H1 (cell line): ENCODE data around the gene NAIF1. TPM values are rescaled to one million over a fixed set of nuclear protein-coding genes. Genes with fewer than 3 reads are reported as not detected.

Experiments
- CTCF ChIA-PET: fragments of 300-600 bp; sonication (Branson Sonifier 250); formaldehyde crosslinking; loops from one replicate; lab custom pipeline; 2021; ENCODE audit not compliant: partially characterized antibody; lab: Charles Lee
- POLR2A ChIA-PET: fragments of 300-600 bp; sonication (Branson Sonifier 250); formaldehyde crosslinking; loops from one replicate; lab custom pipeline; 2021; ENCODE audit warnings: inconsistent platforms; ENCODE audit not compliant: partially characterized antibody; lab: Charles Lee
- DNase-seq, 2 experiments: peaks; one replicate each; pipeline versions ENCODE4 v3.0.0 to v3.0.0-alpha.2; 2010 to 2022; ENCODE audit warnings: low spot score in 2 of 2, low read depth in 1 of 2, mixed read lengths in 1 of 2
- FAIRE-seq: peaks from 2 replicates; lab custom pipeline; 2011; peaks lifted over from hg19 to GRCh38; lab: Jason Lieb, UNC
- H2AFZ ChIP-seq: 2 replicates; pipeline ENCODE4 v1.8.1; 2012; ENCODE audit warnings: low read length, inconsistent platforms
- H2AK5ac ChIP-seq: 2 replicates; pipeline ENCODE4 v1.6.1; 2013; ENCODE audit warnings: low read depth, low read length
- H2BK120ac ChIP-seq: replicated peaks from 2 replicates; pipeline ENCODE3; 2013; ENCODE audit warnings: low read depth, low read length, inconsistent platforms
- H2BK12ac ChIP-seq: 2 replicates; pipeline ENCODE4 v1.6.1; 2013; ENCODE audit warnings: low read depth, low read length
- H2BK15ac ChIP-seq: 2 replicates; pipeline ENCODE4 v1.6.1; 2013; ENCODE audit warnings: low read length
- H2BK20ac ChIP-seq: 2 replicates; pipeline ENCODE4 v1.6.1; 2013; ENCODE audit warnings: low read length
- H2BK5ac ChIP-seq: 2 replicates; pipeline ENCODE4 v1.6.1; 2013; ENCODE audit warnings: low read depth, low read length
- H3K14ac ChIP-seq: 2 replicates; pipeline ENCODE4 v1.6.1; 2013; ENCODE audit warnings: inconsistent platforms; ENCODE audit not compliant: insufficient read length
- H3K18ac ChIP-seq: 2 replicates; pipeline ENCODE4 v1.6.1; 2013; ENCODE audit warnings: low read length; ENCODE audit errors: extremely low read depth
- H3K23ac ChIP-seq: 2 replicates; pipeline ENCODE4 v1.6.1; 2013; ENCODE audit warnings: inconsistent platforms; ENCODE audit not compliant: insufficient read length
- H3K23me2 ChIP-seq: 2 replicates; pipeline ENCODE4 v1.6.1; 2013; ENCODE audit warnings: low read depth, low read length
- H3K27ac ChIP-seq: 2 replicates; pipeline ENCODE4 v1.6.1; 2011; ENCODE audit warnings: low read depth, low read length, inconsistent platforms
- H3K27me3 ChIP-seq, 4 experiments: replicated peaks in 1 of 4; 1 replicate in 1 of 4; 2 replicates in 3 of 4; pipeline versions ENCODE4 v1.6.1 to v1.8.1; 2011 to 2013; ENCODE audit warnings: low read length in 3 of 4, mild to moderate bottlenecking in 3 of 4, inconsistent platforms in 2 of 4, mixed read lengths in 2 of 4, moderate library complexity in 1 of 4; ENCODE audit not compliant: control insufficient read depth in 3 of 4, insufficient read depth in 3 of 4; ENCODE audit errors: extremely low read depth in 1 of 4
- H3K36me3 ChIP-seq, 4 experiments: 2 replicates each; pipeline versions ENCODE4 v1.6.1 to v1.8.1; 2011 to 2013; ENCODE audit warnings: mild to moderate bottlenecking in 4 of 4, low read length in 3 of 4, moderate library complexity in 2 of 4, control low read depth in 1 of 4, inconsistent platforms in 1 of 4; ENCODE audit not compliant: insufficient read depth in 4 of 4, control insufficient read depth in 2 of 4
- H3K4ac ChIP-seq: replicated peaks from 2 replicates; pipeline ENCODE3; 2013; ENCODE audit warnings: low read length, low read depth, mixed read lengths, inconsistent platforms; ENCODE audit not compliant: insufficient read length
- H3K4me1 ChIP-seq, 4 experiments: replicated peaks in 1 of 4; 1 replicate in 1 of 4; 2 replicates in 3 of 4; pipeline versions ENCODE4 v1.6.1 to v1.8.1; 2011 to 2013; ENCODE audit warnings: low read length in 3 of 4, inconsistent platforms in 2 of 4, mixed read lengths in 1 of 4; ENCODE audit not compliant: insufficient read depth in 4 of 4, control insufficient read depth in 3 of 4
- H3K4me2 ChIP-seq, 2 experiments: 2 replicates each; pipeline versions ENCODE4 v1.6.1 to v1.8.1; 2011 to 2013; ENCODE audit warnings: low read depth in 2 of 2, low read length in 2 of 2, control low read depth in 1 of 2, inconsistent platforms in 1 of 2, mild to moderate bottlenecking in 1 of 2; ENCODE audit not compliant: insufficient read depth in 1 of 2
- H3K4me3 ChIP-seq, 4 experiments: fragments of 200-600, 300-600 bp in 1 of 4; sonication (generic), shearing (Covaris generic), sonication (Bioruptor Twin) in 1 of 4; 2 replicates each; pipeline versions ENCODE4 v1.5.1 to v1.8.1; 2011 to 2016; ENCODE audit warnings: low read length in 4 of 4, low read depth in 3 of 4, control low read depth in 2 of 4, inconsistent platforms in 2 of 4, mild to moderate bottlenecking in 2 of 4, mixed read lengths in 1 of 4, moderate library complexity in 1 of 4; ENCODE audit not compliant: insufficient read depth in 2 of 4; ENCODE audit errors: extremely low read depth in 1 of 4
- H3K56ac ChIP-seq: replicated peaks from 2 replicates; pipeline ENCODE3; 2013; ENCODE audit warnings: low read depth, mild to moderate bottlenecking, mixed read lengths, low read length, inconsistent platforms; ENCODE audit not compliant: insufficient read length
- H3K79me1 ChIP-seq: 2 replicates; pipeline ENCODE4 v1.6.1; 2013; ENCODE audit warnings: low read depth, low read length, control low read depth
- H3K79me2 ChIP-seq, 2 experiments: 2 replicates each; pipeline versions ENCODE4 v1.6.1 to v1.8.1; 2012 to 2013; ENCODE audit warnings: low read length in 2 of 2, mild to moderate bottlenecking in 2 of 2, inconsistent platforms in 1 of 2; ENCODE audit not compliant: insufficient read depth in 2 of 2, control insufficient read depth in 1 of 2
- H3K9ac ChIP-seq, 4 experiments: replicated peaks in 1 of 4; 1 replicate in 1 of 4; 2 replicates in 3 of 4; pipeline versions ENCODE4 v1.6.1 to v1.8.1; 2011 to 2013; ENCODE audit warnings: low read depth in 3 of 4, low read length in 3 of 4, control low read depth in 2 of 4, mild to moderate bottlenecking in 2 of 4, moderate library complexity in 2 of 4, inconsistent platforms in 1 of 4; ENCODE audit errors: extremely low read depth in 1 of 4
- H3K9me3 ChIP-seq, 2 experiments: 2 replicates each; pipeline versions ENCODE4 v1.6.1 to v1.8.1; 2012 to 2013; ENCODE audit warnings: mild to moderate bottlenecking in 2 of 2, moderate library complexity in 2 of 2, control low read depth in 1 of 2, inconsistent platforms in 1 of 2, low read depth in 1 of 2, low read length in 1 of 2, mixed read lengths in 1 of 2; ENCODE audit not compliant: insufficient read depth in 2 of 2
- H4K20me1 ChIP-seq, 2 experiments: replicated peaks in 1 of 2; 2 replicates each; pipeline versions ENCODE3 to v1.8.1; 2011 to 2013; ENCODE audit warnings: inconsistent platforms in 2 of 2, low read length in 2 of 2, mild to moderate bottlenecking in 1 of 2; ENCODE audit not compliant: insufficient read depth in 2 of 2, control insufficient read depth in 1 of 2
- H4K5ac ChIP-seq: 2 replicates; pipeline ENCODE4 v1.6.1; 2013; ENCODE audit warnings: low read length, low read depth, mixed read lengths, inconsistent platforms; ENCODE audit not compliant: insufficient read length
- H4K8ac ChIP-seq: 2 replicates; pipeline ENCODE4 v1.8.0; 2013; ENCODE audit warnings: mild to moderate bottlenecking, moderate library complexity, low read length, inconsistent platforms; ENCODE audit not compliant: insufficient read depth; ENCODE audit errors: extremely low read depth
- H4K91ac ChIP-seq: replicated peaks from 2 replicates; pipeline ENCODE3; 2013; ENCODE audit warnings: low read length, mixed read lengths, inconsistent platforms; ENCODE audit not compliant: insufficient read length
- CEBPB ChIP-seq: IDR thresholded peaks from 2 replicates; pipeline ENCODE4 v1.6.1; 2012; ENCODE audit warnings: low read depth, low read length
- CHD2 ChIP-seq: IDR thresholded peaks from 2 replicates; pipeline ENCODE4 v1.6.1; 2012; ENCODE audit warnings: low read length, improper control_type of control experiment
- POLR2AphosphoS5 ChIP-seq: IDR thresholded peaks from 2 replicates; pipeline ENCODE4 v1.6.1; 2011; ENCODE audit warnings: low read depth, low read length
- RNF2 ChIP-seq: fragments of 200-900, 300-1000 bp; sonication (generic); IDR thresholded peaks from 2 replicates; pipeline ENCODE4 v1.7.1; 2016; ENCODE audit warnings: borderline replicate concordance, low read depth, mild to moderate bottlenecking, antibody characterized with exemption, low read length; ENCODE audit not compliant: poor library complexity, severe bottlenecking; ENCODE audit errors: missing control alignments
- SIN3A ChIP-seq, 2 experiments: IDR thresholded peaks in 1 of 2; conservative IDR thresholded peaks in 1 of 2; 2 replicates each; pipeline ENCODE4 v1.6.1; 2011 to 2012; ENCODE audit warnings: low read length in 2 of 2, improper control_type of control experiment in 1 of 2, low read depth in 1 of 2, mild to moderate bottlenecking in 1 of 2
- SP1 ChIP-seq: IDR thresholded peaks from 2 replicates; pipeline ENCODE4 v1.6.1; 2011; ENCODE audit warnings: low read depth, low read length
- TEAD4 ChIP-seq: IDR thresholded peaks from 2 replicates; pipeline ENCODE4 v1.6.1; 2012; ENCODE audit warnings: low read depth, low read length, inconsistent platforms, mixed read lengths
- WGBS, 2 experiments: shearing (Covaris generic) in 1 of 2; methylation state at CpG; one replicate each; pipeline versions ENCODE4 v1.1.6 to v1.1.7; 2013 to 2015; ENCODE audit warnings: low lambda C conversion rate in 2 of 2, mixed read lengths in 2 of 2, inconsistent platforms in 1 of 2, low coverage in 1 of 2, missing lambda C conversion rate in 1 of 2; ENCODE audit not compliant: insufficient replicate concordance in 2 of 2, insufficient coverage in 1 of 2, insufficient read length in 1 of 2; ENCODE audit errors: extremely low coverage in 1 of 2, missing lambda C conversion rate in 1 of 2; 5-methylcytosine and 5-hydroxymethylcytosine counted together
- polyA plus RNA-seq, 7 experiments: library from polyadenylated mRNA; depleted of rRNA in 3 of 7; stranded (reverse) in 5 of 7; unstranded in 2 of 7; fragments of >200 nt in 5 of 7; fragments of 200-250 nt in 2 of 7; gene quantifications; 1 replicate in 5 of 7; 2 replicates in 1 of 7; 4 replicates in 1 of 7; pipeline versions ENCODE4 v1.2.1 to v1.2.3, GENCODE V29; 2011 to 2013; ENCODE audit warnings: missing spikeins in 2 of 7, mixed read lengths in 2 of 7
- total RNA-seq: library from RNA; stranded (reverse); fragmentation: NEBNext Ultra II Directional; extraction: Animal tissue kit (Norgen Biotek cat#: 25700); gene quantifications from 2 replicates; pipeline ENCODE4 v1.2.1, GENCODE V29; 2021
- TF ChIP-seq, protein P1 (sequence below): IDR thresholded peaks from 2 replicates; pipeline ENCODE4 v1.6.1; 2011; ENCODE audit warnings: low read length, improper control_type of control experiment
- TF ChIP-seq, protein P2 (sequence below): IDR thresholded peaks from 2 replicates; pipeline ENCODE4 v1.6.1; 2012; ENCODE audit warnings: low read length, inconsistent platforms

The NAIF1 gene
- total and polyA plus RNA-seq, 2 of the 8 experiments (the other 6 are each of a cell fraction or from before 2014, with no cell fraction given) = 8.7 to 9.0 TPM

DNA sequence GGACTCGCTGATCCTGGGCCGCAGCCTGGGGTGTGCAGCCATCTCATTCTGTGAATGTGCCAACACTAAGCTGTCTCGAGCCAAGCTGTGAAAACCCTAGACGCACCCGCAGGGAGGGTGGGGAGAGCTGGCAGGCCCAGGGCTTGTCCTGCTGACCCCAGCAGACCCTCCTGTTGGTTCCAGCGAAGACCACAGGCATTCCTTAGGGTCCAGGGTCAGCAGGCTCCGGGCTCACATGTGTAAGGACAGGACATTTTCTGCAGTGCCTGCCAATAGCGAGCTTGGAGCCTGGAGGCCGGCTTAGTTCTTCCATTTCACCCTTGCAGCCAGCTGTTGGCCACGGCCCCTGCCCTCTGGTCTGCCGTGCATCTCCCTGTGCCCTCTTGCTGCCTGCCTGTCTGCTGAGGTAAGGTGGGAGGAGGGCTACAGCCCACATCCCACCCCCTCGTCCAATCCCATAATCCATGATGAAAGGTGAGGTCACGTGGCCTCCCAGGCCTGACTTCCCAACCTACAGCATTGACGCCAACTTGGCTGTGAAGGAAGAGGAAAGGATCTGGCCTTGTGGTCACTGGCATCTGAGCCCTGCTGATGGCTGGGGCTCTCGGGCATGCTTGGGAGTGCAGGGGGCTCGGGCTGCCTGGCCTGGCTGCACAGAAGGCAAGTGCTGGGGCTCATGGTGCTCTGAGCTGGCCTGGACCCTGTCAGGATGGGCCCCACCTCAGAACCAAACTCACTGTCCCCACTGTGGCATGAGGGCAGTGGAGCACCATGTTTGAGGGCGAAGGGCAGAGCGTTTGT lies 40.5 kb upstream of the NAIF1 start:
- Histone ChIP-seq H3K4ac (no peak overlapping the region), H2AFZ (no peak overlapping the region), H4K91ac (no peak overlapping the region), H3K4me1 (no peaks in the 10 kb centered on the region), H3K4me3 (no peak overlapping the region), H4K20me1 (peaks cover 3 to 12% of the 10 kb centered on the region in 2 experiments), H3K14ac (no peak overlapping the region), H3K27ac (no peak overlapping the region), H3K18ac (no peak overlapping the region), H3K9ac (no peak overlapping the region), H3K36me3 (peaks cover 13 to 44% (median 38%) of the 10 kb centered on the region in 4 experiments), H3K79me2 (no peaks in the 10 kb centered on the region), H3K4me2 (no peak overlapping the region), H2AK5ac (no peak overlapping the region), H3K23me2 (no peaks in the 10 kb centered on the region), H3K23ac (no peak overlapping the region), H3K56ac (no peak overlapping the region), H3K27me3 (no peaks in the 10 kb centered on the region), H3K79me1 (no peaks in the 10 kb centered on the region; the same call in 1 of the 2 replicates), H2BK120ac (no peak overlapping the region), H3K9me3 (no peaks in the 10 kb centered on the region), H2BK15ac (no peak overlapping the region), H2BK5ac (no peak overlapping the region; the same call in 1 of the 2 replicates), H4K5ac (no peak overlapping the region), H4K8ac (no peak overlapping the region), H2BK20ac (no peak overlapping the region), H2BK12ac (no peak overlapping the region)
- ChIA-PET CTCF (interaction anchor here (1.2 to 6.6 kb wide), 8 partner anchors 9 to 164 kb away, joined by 3 to 32 read pairs (median 4); no protein-coding TSS in a partner anchor), POLR2A (interaction anchor here (0.9 to 12.1 kb wide), 6 partner anchors 8 to 41 kb away, joined by 3 to 119 read pairs (median 19); partner anchors contain the start of gene NAIF1)
- FAIRE-seq (no peak), DNase-seq (no peak)
- 85% methylated on average over 18 of the region's 18 CpGs; no CpG with 5 or more reads in 1 of the 2 experiments for WGBS, 2 experiments
- TF ChIP-seq, protein P1, sequence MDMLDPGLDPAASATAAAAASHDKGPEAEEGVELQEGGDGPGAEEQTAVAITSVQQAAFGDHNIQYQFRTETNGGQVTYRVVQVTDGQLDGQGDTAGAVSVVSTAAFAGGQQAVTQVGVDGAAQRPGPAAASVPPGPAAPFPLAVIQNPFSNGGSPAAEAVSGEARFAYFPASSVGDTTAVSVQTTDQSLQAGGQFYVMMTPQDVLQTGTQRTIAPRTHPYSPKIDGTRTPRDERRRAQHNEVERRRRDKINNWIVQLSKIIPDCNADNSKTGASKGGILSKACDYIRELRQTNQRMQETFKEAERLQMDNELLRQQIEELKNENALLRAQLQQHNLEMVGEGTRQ = no peak
- TF ChIP-seq CHD2 (no peak), SP1 (no peak), POLR2AphosphoS5 (no peak; the same call in none of the 2 replicates), SIN3A (conservative IDR thresholded peaks at IDR 0.05 in 1 of 2, IDR thresholded peaks at IDR 0.05 in 1 of 2; ENCODE audit: low read depth in 1 of 2, low read length in 2 of 2) (no peak), TEAD4 (no peak), CEBPB (no peak), RNF2 (no peak)
- TF ChIP-seq, protein P2, sequence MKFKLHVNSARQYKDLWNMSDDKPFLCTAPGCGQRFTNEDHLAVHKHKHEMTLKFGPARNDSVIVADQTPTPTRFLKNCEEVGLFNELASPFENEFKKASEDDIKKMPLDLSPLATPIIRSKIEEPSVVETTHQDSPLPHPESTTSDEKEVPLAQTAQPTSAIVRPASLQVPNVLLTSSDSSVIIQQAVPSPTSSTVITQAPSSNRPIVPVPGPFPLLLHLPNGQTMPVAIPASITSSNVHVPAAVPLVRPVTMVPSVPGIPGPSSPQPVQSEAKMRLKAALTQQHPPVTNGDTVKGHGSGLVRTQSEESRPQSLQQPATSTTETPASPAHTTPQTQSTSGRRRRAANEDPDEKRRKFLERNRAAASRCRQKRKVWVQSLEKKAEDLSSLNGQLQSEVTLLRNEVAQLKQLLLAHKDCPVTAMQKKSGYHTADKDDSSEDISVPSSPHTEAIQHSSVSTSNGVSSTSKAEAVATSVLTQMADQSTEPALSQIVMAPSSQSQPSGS = no peak
